Measurements from ENCODE around the gene PKP3.
A peak's percentile ranks its signal among the peaks of the same experiment; 100 is the strongest.

PKP3 gene

DNA sequence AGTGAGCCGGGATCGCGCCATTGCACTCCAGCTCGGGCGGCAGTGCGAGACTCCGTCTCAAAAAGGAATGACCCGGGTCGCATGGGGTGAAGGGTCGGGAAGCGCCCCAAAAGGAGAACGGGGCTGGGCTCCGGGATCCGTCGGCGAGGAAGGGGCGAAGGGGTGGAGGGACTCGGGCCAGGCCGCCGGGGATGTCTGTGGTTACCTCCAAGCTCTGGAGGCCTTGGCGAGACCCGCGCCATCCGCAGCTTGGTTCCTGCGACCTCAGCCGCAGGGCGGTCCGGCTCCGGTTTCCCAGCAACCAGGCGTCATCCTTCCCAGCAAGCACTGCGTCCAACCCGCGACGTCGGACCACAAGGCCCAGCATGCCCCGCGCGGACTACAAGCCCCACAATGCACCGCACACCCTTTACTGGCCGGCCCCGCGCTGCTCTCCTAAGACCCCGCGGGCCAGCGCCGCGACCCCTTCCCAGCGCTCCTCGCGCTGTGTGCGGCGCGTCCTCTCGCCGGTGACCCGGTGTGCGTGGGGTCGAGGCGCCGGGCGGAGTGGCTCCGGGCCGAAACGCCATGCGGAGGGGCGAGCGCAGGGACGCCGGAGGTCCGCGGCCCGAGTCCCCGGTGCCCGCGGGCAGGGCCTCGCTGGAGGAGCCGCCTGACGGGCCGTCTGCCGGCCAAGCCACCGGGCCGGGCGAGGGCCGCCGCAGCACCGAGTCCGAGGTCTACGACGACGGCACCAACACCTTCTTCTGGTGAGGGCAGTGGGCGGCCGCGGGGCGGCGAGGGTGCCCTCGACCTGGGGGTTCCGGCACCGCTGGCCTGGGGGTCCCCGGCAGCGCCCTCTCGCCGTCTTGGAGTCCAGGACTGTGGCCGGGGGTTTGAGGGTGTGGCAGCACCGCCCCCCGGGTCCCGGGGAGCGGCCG lies 56.1 kb downstream of the PKP3 start, which contains the start of gene PTDSS2:
TSS of gene PTDSS2 (plus strand) at position 391 of the 920 bp plus-strand sequence. CDS start at position 568, 177 bp downstream.
- peak; percentile 84 for DNase-seq

DNA sequence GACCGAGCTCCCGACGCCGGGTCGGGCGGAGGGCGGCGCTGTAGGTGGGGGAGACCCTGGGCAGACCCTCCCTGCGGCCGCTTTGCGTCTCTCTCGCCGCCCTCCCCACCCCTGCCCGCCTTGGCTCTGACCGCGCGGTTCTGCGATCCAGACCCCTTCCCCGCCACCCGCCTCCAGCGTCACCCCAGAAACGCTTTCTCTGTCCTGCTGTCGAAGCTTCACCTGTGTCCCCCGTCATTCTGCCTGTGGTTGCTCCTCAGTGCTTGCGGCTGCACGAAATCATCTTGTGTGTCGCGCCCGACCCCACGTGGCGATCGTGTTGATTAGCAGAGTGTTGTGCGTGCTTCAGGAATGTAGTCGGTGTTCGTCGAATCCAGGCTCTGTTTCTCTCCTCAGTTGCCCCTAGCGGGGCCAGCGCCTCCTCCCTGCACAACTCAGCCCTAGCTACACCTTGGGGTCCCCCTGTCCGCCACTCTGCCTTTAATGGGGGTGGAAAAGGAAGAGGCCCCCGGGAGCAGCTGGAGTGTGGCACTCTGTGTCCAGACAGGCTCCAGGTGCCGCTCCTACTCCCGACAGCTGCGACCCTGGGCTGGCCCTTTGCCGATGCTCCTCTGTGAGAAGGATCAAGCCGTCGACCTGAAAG lies 56.9 kb downstream of the PKP3 start:
- no peak for DNase-seq

DNA sequence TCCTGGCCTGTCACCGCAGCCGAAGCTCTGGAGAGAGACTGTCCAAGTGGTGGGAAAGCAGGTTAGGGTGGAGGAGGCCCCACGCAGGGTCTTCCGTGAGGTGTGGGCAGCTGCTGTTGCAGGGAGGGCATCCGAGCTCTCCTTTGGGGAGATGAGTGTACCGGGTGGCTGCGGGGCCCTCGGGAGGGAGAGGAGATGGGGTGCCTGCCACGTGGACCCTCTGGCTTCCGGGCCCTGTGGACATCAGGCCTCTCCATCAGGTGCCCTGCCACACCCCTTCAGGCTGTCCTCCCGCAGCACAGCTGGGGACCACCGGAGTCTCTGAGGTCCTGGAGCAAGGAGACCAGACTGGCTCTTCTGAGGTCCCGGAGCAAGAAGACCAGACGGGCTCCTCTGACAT lies 57.7 kb downstream of the PKP3 start:
- no peak for DNase-seq

DNA sequence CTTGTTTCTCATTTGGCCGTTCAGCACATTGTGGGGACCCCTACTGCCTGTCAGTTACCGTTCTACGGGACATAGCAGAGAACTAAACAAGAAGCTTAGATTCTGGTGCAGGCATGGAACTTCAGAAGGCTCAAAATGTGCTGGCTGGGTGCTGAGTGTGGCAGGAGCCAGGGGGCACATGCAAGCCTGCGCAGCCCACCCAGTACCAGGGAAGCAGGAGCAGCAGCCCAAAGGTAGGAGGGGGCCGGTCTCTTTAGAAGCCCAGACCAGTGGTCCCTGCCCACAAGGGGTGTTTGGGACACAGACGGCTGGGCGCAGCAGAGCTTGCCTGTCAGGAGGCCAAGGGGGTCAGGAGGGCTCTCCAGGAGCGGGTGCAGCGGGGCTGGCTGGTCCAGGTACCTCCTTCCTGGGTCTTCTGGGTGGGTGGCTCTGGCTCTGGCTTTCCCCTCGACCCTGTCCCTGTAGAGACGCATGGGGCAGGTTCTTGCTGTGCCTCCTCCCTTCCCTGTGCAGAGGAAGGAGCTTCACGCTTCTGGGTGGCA lies 58.3 kb downstream of the PKP3 start:
- no peak for DNase-seq

DNA sequence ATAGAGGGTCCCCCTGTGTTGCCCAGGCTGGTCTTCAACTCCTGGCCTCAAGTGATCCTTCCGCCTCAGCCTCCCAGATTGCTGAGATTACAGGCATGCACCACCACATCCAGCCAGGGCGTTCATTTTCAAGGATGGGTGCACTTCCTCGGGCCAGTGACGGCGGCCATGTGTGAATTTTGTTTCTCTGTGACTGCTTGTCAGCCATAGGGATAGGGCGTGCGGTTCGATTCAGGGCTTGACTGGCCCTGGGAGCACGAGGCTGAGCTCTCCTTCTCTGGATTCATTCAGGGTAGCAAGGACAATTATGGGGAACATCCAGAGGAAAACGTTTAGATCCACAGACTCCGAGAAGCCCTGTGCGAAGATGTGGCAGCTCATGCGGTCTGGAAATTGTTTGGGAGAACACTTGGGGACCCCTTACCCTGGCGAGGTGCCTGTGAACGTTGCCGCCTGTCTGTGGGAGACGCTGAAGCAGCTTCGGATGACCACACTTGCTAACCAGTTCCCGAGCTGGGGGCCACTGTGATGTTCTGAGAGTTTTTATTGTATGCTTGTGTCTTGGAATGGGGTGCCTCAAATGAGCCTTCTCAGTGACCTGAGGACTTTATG lies 59.0 kb downstream of the PKP3 start:
- no peak for DNase-seq

DNA sequence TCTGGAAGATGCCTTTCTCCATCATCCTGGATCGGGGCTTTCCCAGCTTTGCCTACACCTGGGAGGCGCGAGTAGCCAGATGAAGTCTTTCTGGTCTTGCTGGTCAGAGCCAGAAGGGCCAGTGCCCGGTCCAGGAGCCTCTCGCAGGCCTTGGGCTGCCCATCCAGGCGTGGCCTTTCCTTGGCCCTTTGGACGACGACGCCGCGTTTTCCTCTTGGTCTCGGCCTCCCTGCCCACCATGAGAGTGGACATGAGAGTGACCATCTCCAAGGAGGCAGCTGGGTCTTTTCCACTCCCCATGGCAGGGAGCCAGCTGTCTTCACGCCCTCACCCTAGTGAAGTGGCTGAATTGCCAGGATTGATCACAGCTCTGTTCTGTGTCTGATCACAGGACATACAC lies 59.6 kb downstream of the PKP3 start:
- no peak for DNase-seq

DNA sequence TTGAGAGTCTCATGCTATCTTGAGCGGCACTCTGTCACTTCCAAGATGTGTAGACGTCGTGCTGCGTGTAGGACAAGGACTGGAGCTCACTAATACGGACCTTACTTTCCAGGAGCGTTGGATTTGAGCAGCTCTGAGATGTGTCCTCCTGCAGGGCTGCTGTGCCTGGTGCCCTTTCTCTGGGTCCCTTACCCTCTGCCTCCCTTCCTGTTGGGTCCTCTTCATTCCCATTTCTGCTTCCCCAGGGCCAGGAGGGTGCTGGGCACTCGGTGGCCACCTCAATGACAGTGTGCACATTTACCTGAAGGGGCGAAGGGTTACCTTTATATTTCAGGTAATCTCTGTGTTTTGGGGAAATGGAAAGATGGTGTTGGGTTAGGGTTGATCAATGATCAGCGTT lies 60.0 kb downstream of the PKP3 start:
- no peak for DNase-seq
